NCI-H510A treated with DMSO at 0.1 percent for 48 hours (cell line): ENCODE results near the gene TCP10L.
"Not testable (repeated sequence)": the region's sequence is repeated elsewhere in the genome, so short reads cannot be mapped to it uniquely, and the experiment has no call there.

Experiments used
- DNase-seq: peaks from one replicate; lab custom pipeline; 2025; lab: John Stamatoyannopoulos, UW

Gene TCP10L

GRCh38 chr21:32585970-32586369, 647 bp upstream of the TCP10L start:
- no peak for DNase-seq

- no peak for DNase-seq
These were observed 851 bp downstream of the TCP10L start for GRCh38 chr21:32584472-32584871.

- no peak for DNase-seq
These were observed 3.6 kb downstream of the TCP10L start for GRCh38 chr21:32581732-32582131.

- DNase-seq: no peak
These were observed 4.4 kb downstream of the TCP10L start for GRCh38 chr21:32580949-32581348.

GRCh38 chr21:32578107-32578691, 7.1 kb downstream of the TCP10L start:
- DNase-seq: no peak

GRCh38 chr21:32576011-32576410, 9.3 kb downstream of the TCP10L start:
- no peak for DNase-seq

- no peak for DNase-seq
These were observed 10.1 kb downstream of the TCP10L start for GRCh38 chr21:32574946-32575925.

GRCh38 chr21:32572574-32573420, 12.5 kb downstream of the TCP10L start:
- no peak for DNase-seq

- no peak for DNase-seq
These were observed 14.9 kb downstream of the TCP10L start for GRCh38 chr21:32570456-32570855.

- DNase-seq: peak; percentile 84
These were observed 15.8 kb downstream of the TCP10L start for GRCh38 chr21:32569261-32570230.

GRCh38 chr21:32567626-32568025, 17.7 kb downstream of the TCP10L start:
- DNase-seq: no peak

- DNase-seq: no peak
These were observed 18.5 kb downstream of the TCP10L start for GRCh38 chr21:32566741-32567389.

- DNase-seq: no peak
These were observed 19.4 kb downstream of the TCP10L start for GRCh38 chr21:32565856-32566465.

GRCh38 chr21:32562915-32563314, 22.4 kb downstream of the TCP10L start:
- no peak for DNase-seq

GRCh38 chr21:32562426-32562825, 22.9 kb downstream of the TCP10L start:
- no peak for DNase-seq

GRCh38 chr21:32561476-32561875, 23.8 kb downstream of the TCP10L start:
- DNase-seq: not testable (repeated sequence)

- no peak for DNase-seq
These were observed 24.4 kb downstream of the TCP10L start for GRCh38 chr21:32560896-32561295.

- no peak for DNase-seq
These were observed 26.2 kb downstream of the TCP10L start for GRCh38 chr21:32559006-32559610.

GRCh38 chr21:32558106-32558505, 27.2 kb downstream of the TCP10L start:
- DNase-seq: no peak
